Psoas muscle (tissue), 8 donors: ENCODE results near the gene TSR3. TPM values are rescaled to one million over a fixed set of nuclear protein-coding genes. Genes with fewer than 3 reads are reported as not detected.

Source experiments
- ATAC-seq, 4 donors: fragments of 200-7000 bp; cut with Tn5 transposase; one replicate each; pipeline ENCODE4 v1.9.1; 2020; ENCODE audit warnings: moderate library complexity in 3 of 4, mild to moderate bottlenecking in 2 of 4
- DNase-seq, 2 donors: peaks; one replicate each; pipeline ENCODE4 v3.0.0-alpha.2; 2020
- H3K27ac ChIP-seq: fragments of 200-600 bp; one replicate; pipeline ENCODE4 v1.8.0; 2022
- H3K27me3 ChIP-seq, 3 donors: fragments of 200-600 bp in 1 of 3; one replicate each; pipeline versions ENCODE4 v1.6.1 to v1.8.0; 2013 to 2022; ENCODE audit warnings: low read length in 2 of 3, mild to moderate bottlenecking in 2 of 3, moderate library complexity in 1 of 3; ENCODE audit not compliant: insufficient read depth in 3 of 3
- H3K36me3 ChIP-seq, 2 donors: fragments of 200-600 bp in 1 of 2; one replicate each; pipeline versions ENCODE4 v1.6.1 to v1.8.0; 2013 to 2022; ENCODE audit warnings: low read depth in 1 of 2, mild to moderate bottlenecking in 1 of 2, moderate library complexity in 1 of 2; ENCODE audit not compliant: insufficient read depth in 1 of 2
- H3K4me1 ChIP-seq: fragments of 200-600 bp; one replicate; pipeline ENCODE4 v1.8.0; 2022
- H3K4me3 ChIP-seq: fragments of 200-600 bp; one replicate; pipeline ENCODE4 v1.8.0; 2022; ENCODE audit warnings: mild to moderate bottlenecking
- H3K9me3 ChIP-seq: fragments of 200-600 bp; one replicate; pipeline ENCODE4 v1.8.0; 2022
- WGBS, 3 donors: extraction: QIAGEN DNeasy Blood & Tissue Kit; methylation state at CpG; one replicate each; pipeline versions ENCODE4 v1.1.6 to v1.1.7; 2013; 5-methylcytosine and 5-hydroxymethylcytosine counted together
- intact Hi-C, 2 donors: fragments of 100-400 bp; cut with DNase I; formaldehyde crosslinking; loops; one replicate each; pipeline versions ENCODE4 v1.11.0 to v1.14.2; 2022
- polyA plus RNA-seq, 3 donors: library from polyadenylated mRNA; stranded (reverse); fragments of 200-250 nt; gene quantifications; one replicate each; pipeline ENCODE4 v1.2.3, GENCODE V29; 2013
- total RNA-seq, 4 donors: library from RNA; stranded (reverse); fragmentation: NEBNext Ultra II Directional in 2 of 4; extraction: Animal tissue kit (Norgen Biotek cat#: 25700) in 2 of 4; gene quantifications; one replicate each; pipeline versions ENCODE4 v1.2.1 to v1.2.4, GENCODE V29; 2021 to 2023
- TF ChIP-seq, protein P1 (sequence below): fragments of 200-600 bp; IDR thresholded peaks from one replicate; pipeline ENCODE4 v1.8.0; 2022; ENCODE audit warnings: antibody characterized with exemption
- donor health status: healthy with polysubstance abuse.
- donor health status: DM: no; HTN: no; CAD: no; lungs with moderate emphysema.
- donor health status: Bipolar disorder and iron deficiency.
- donor health status: healthy.
- donor health status: DM: yes; HTN: yes; CAD: no.
- donor health status: DM: no; HTN: no; CAD: no.
- donor health status: DM: no; HTN: no; CAD: no.
- donor health status: DM: yes; HTN: yes; CAD: no.

TSR3 gene
- total and polyA plus RNA-seq, 7 donors, result 40.0 to 109 (median 55.1) TPM

DNA sequence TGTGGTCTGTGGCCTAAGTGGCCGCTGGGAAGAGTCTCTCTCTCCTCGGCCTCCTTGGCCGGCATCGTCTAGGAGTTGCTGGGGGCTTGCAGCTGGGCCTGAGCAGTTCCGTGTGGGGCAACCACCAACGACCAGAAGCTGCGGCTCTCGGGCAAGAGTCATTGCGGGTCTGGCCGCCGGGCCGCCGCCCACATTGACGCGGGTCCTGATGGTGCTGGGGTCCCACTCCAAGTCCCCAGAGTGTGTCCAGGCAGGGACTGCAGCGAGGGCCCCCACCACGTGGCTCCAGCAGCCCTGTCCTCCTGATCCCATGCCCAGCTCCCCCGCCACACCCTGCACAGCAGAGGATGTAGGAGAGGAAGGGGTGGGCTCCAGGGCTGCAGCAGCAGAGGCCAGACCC lies 31.9 kb upstream of the TSR3 start:
- TF ChIP-seq, protein P1, sequence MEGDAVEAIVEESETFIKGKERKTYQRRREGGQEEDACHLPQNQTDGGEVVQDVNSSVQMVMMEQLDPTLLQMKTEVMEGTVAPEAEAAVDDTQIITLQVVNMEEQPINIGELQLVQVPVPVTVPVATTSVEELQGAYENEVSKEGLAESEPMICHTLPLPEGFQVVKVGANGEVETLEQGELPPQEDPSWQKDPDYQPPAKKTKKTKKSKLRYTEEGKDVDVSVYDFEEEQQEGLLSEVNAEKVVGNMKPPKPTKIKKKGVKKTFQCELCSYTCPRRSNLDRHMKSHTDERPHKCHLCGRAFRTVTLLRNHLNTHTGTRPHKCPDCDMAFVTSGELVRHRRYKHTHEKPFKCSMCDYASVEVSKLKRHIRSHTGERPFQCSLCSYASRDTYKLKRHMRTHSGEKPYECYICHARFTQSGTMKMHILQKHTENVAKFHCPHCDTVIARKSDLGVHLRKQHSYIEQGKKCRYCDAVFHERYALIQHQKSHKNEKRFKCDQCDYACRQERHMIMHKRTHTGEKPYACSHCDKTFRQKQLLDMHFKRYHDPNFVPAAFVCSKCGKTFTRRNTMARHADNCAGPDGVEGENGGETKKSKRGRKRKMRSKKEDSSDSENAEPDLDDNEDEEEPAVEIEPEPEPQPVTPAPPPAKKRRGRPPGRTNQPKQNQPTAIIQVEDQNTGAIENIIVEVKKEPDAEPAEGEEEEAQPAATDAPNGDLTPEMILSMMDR, result no peak
- intact Hi-C loops, result no loop called here
- DNase-seq (no peak), ATAC-seq (no peak)
- no peaks in the 10 kb centered on the region for H3K4me1 ChIP-seq
- WGBS, 3 donors, result 88 to 90% (median 89%) methylated on average over 15 to 18 of the region's 18 CpGs
- H3K27me3 ChIP-seq, result no peaks in the 10 kb centered on the region
- no peak overlapping the region for H3K4me3 ChIP-seq
- H3K9me3 ChIP-seq, result no peaks in the 10 kb centered on the region
- H3K36me3 ChIP-seq, result peaks cover 0 to 27% of the 10 kb centered on the region in 2 donors
- no peak overlapping the region for H3K27ac ChIP-seq

DNA sequence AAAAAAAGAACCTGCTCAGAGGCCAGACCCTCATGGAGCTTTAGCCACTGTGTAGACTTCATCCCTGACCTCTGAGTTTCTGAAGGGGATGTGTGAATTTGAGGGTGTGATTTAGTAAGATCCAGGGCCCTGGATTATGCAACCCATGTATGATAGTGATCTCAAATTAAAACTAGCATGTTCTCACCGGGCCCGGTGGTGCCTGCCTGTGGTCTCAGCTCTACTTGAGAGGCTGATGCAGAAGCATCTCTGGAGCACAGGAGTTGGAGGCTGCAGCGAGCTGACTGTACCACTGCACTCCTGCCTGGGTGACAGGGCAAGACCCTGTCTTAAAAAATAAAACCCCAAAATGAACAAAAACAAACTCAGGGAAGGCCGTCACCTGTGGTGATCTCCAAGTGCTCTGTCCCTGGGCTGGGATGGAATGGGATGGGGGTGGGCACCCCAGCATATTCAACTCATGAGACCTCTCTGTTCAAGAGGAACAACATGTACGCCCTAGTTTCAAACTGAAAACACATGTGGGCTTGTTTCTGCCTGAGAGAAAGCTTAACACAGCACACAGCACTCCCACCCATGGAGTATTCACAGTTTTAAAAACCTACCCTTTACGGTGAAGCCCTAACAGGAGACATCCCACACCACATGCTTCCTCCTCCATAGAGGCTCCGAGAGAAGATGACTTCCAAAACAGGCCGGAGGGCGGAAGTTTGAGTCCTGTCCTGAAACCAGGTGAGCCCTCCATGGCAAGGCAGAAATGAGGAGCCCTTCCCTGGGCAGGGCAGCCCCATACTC lies 30.1 kb upstream of the TSR3 start:
- Histone ChIP-seq H3K36me3 (peaks cover 0 to 25% of the 10 kb centered on the region in 2 donors), H3K9me3 (no peaks in the 10 kb centered on the region), H3K27me3 (no peaks in the 10 kb centered on the region), H3K4me1 (peaks cover 10% of the 10 kb centered on the region), H3K4me3 (no peak overlapping the region), H3K27ac (no peak overlapping the region)
- intact Hi-C loops, result no loop called here
- ATAC-seq, result no peak
- TF ChIP-seq, protein P1, result no peak
- DNase-seq, result no peak
- WGBS, 3 donors, result 90 to 91% (median 91%) methylated on average over 9 of the region's 9 CpGs

DNA sequence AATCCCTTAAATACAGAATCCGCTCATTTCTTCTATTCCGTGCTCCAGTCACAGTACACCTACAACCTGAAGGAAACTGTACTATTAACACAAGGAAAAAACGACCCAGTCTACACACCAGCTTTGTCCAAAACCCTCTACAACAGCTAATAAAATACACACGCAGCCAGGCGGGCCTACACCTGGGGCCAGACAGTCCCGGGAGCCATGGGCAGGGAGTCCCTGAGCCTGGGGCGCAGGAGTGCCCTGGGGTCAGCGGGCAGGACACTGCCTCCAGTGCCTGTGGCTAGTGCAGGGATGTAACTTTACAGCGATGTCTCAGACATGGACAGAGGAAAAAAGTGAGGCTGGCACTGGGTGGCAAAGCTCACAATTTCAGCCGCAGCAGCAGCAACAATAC lies 28.5 kb upstream of the TSR3 start:
- Histone ChIP-seq H3K36me3 (peaks cover 0 to 27% of the 10 kb centered on the region in 2 donors), H3K9me3 (no peaks in the 10 kb centered on the region), H3K27ac (peak overlapping the region; percentile 98), H3K27me3 (no peaks in the 10 kb centered on the region), H3K4me3 (no peak overlapping the region), H3K4me1 (peaks cover 10% of the 10 kb centered on the region)
- ATAC-seq (no peak), DNase-seq (no peak)
- intact Hi-C loops, result no loop called here
- TF ChIP-seq, protein P1, result no peak
- WGBS, 3 donors, result 84 to 86% (median 85%) methylated on average over 10 of the region's 10 CpGs

DNA sequence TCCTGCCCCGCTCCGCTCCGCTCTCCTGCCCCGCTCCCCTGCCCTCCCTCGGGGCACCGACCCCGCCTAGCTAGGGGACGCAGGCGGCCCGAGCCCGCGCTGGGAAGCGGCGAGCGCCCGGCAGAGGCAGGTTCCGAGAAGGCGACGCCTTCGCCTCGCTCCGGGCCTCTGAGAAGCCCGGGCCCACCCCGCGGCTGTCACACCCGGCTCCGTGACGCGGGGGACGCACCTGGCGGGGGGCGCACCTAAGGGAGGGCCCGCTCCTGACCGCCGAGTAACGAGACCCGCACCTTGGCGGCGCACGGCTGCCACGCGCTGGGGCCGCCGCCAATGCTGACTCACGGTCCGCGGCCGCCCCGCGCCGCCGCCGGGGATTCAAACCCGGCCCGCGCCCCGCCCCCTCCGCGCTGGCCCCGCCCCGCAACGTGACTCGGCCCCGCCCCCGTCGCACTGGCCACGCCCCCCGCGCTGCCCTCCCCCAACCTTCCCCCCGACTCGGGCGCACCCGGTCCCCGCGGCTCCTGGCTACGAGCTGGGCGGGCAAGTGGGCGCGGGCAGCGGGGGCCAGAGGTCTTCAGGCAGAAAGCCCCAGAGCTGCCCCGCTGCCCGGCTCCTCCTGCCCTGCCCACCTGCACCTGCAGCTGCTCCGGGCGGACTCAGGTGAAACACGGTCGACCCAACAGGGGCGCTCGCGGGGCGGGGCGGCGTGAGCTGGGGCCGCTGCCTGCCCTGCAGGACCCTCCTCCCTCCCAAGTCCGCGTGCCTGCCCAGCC lies 27.8 kb upstream of the TSR3 start:
- TF ChIP-seq, protein P1, result no peak
- ATAC-seq (peak; percentile 77 to 79 (median 78)), DNase-seq (peak; percentile 78 to 84)
- Histone ChIP-seq H3K36me3 (peaks cover 0 to 27% of the 10 kb centered on the region in 2 donors), H3K4me1 (peaks cover 10% of the 10 kb centered on the region), H3K27ac (peak overlapping the region; percentile 98), H3K9me3 (no peaks in the 10 kb centered on the region), H3K27me3 (no peaks in the 10 kb centered on the region), H3K4me3 (peak overlapping the region; percentile 73)
- 9 to 13% (median 9%) methylated on average over 41 to 95 of the region's 95 CpGs for WGBS, 3 donors
- intact Hi-C loops, result loop anchor here (5.0 kb wide), 2 partner anchors 33 to 328 kb away; partner anchors contain the start of genes MAPK8IP3 (in 1 of the 2) and UNKL (in 1 of the 2)
